ENCODE results near the gene EIF3A.

Gene EIF3A

DNA sequence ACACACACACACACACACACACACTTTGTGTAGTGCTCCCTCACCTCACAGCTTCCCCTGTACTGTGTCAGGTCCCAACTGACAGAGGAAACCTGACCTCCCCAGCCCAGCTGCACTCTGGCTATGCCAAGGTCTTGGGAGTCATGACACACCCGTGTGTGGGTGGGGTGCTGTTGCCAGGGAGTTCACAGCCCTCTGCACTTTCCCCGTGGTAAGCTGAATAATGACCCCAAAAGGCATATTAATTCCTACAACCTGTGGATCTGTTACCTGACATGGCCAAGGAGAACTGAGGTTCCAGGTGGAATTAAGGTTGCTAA, 60.0 kb downstream of the EIF3A start:
- CTCF ChIA-PET, result interaction anchor here (0.6 to 0.7 kb wide), 3 partner anchors 13 to 491 kb away, joined by 3 to 4 read pairs (median 3); no protein-coding TSS in a partner anchor
- POLR2A ChIA-PET, result no interaction called here
- no peak for DNase-seq (ENCODE audit: extremely low spot score)
- TF ChIP-seq CTBP1 (IDR thresholded peaks at IDR 0.05; ENCODE audit: borderline replicate concordance) (no peak), ARNT (IDR thresholded peaks at IDR 0.05) (no peak), ELF4 (IDR thresholded peaks at IDR 0.05) (0 out of 2 replicates have a peak, but pooled peaks have one; percentile 7), HDGF (IDR thresholded peaks at IDR 0.05; ENCODE audit: borderline replicate concordance) (no peak), FOXM1 (IDR thresholded peaks at IDR 0.05; ENCODE audit: borderline replicate concordance) (no peak), L3MBTL2 (conservative IDR thresholded peaks at IDR 0.05) (no peak), FOXA1 (IDR thresholded peaks at IDR 0.05) (no peak), NFRKB (IDR thresholded peaks at IDR 0.05) (no peak)

DNA sequence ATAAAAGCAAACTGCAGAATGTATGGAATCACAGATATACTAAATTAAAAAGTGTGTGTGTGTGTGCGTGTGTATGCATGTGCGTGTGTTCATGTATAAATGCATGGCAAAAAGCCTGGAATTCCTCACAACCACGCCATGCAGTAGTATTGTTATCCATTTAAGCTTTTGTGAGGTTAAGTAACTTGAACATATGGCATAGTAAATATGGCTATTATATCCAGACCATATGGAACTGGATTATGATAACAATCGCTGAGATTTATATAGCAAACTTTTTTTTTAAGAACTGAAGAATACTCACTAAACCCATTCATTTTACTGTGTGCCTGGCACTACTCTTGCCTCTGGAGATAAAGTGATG, 73.4 kb downstream of the EIF3A start:
- DNase-seq (ENCODE audit: extremely low spot score), result no peak
- ChIA-PET CTCF (no interaction called here), POLR2A (no interaction called here)
- no peak for TF ChIP-seq FOXK2 (IDR thresholded peaks at IDR 0.05)
- no peak for TF ChIP-seq ZNF384 (IDR thresholded peaks at IDR 0.05)
- TF ChIP-seq, protein P1, sequence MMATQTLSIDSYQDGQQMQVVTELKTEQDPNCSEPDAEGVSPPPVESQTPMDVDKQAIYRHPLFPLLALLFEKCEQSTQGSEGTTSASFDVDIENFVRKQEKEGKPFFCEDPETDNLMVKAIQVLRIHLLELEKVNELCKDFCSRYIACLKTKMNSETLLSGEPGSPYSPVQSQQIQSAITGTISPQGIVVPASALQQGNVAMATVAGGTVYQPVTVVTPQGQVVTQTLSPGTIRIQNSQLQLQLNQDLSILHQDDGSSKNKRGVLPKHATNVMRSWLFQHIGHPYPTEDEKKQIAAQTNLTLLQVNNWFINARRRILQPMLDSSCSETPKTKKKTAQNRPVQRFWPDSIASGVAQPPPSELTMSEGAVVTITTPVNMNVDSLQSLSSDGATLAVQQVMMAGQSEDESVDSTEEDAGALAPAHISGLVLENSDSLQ (IDR thresholded peaks at IDR 0.05), result no peak
- no peak for TF ChIP-seq L3MBTL2 (conservative IDR thresholded peaks at IDR 0.05)
- TF ChIP-seq ARNT (IDR thresholded peaks at IDR 0.05), result no peak
- no peak for TF ChIP-seq SP1 (IDR thresholded peaks at IDR 0.05)

DNA sequence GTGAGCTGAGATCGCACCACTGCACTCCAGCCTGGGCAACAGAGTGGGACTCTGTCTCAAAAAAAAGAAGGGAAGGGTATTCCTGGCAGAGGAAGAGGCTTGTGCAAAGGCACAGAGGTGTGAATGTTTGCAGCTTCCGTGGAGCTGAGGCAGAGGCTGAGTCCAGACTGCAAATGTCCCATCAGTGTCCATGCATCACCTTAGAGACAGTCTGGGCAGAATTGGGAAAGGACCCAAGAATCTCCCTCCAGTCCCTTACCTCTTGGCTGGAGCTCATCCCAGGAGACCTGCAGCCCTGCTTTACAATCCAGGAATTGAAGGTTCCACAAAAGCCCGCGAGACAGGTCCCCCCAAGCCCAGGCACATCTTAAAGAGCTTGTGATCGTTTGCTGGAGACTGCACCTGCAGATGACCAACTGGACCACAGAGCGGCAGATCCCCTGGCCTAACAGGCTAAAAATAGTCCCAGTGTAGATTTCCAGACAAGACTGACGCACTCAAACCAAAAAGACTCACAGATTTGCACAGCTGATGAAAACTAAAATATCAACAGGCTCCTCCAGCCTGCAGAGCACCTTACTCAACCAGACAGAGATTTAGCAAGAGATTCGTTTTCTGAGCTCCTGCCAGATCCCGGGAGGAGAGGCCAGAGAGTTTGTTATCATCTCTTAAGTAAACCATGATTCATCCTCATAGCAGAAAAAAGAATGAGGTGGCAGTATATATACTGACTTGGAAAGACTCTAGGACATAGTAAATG, 74.0 kb downstream of the EIF3A start:
- POLR2A ChIA-PET, result no interaction called here
- TF ChIP-seq SP1 (IDR thresholded peaks at IDR 0.05) (no peak), ZNF384 (IDR thresholded peaks at IDR 0.05) (no peak), L3MBTL2 (conservative IDR thresholded peaks at IDR 0.05) (no peak), BHLHE40 (IDR thresholded peaks at IDR 0.05; ENCODE audit: borderline replicate concordance) (no peak), TARDBP (IDR thresholded peaks at IDR 0.05) (no peak), CTBP1 (IDR thresholded peaks at IDR 0.05; ENCODE audit: borderline replicate concordance) (no peak), LEF1 (IDR thresholded peaks at IDR 0.05; ENCODE audit: borderline replicate concordance) (no peak), FOXK2 (IDR thresholded peaks at IDR 0.05) (no peak), FOXM1 (IDR thresholded peaks at IDR 0.05; ENCODE audit: borderline replicate concordance) (no peak), HDGF (IDR thresholded peaks at IDR 0.05; ENCODE audit: borderline replicate concordance) (no peak), ELF4 (IDR thresholded peaks at IDR 0.05) (no peak)
- TF ChIP-seq, protein P1 (IDR thresholded peaks at IDR 0.05), result no peak
- CTCF ChIA-PET, result no interaction called here
- no peak for DNase-seq (ENCODE audit: extremely low spot score)

DNA sequence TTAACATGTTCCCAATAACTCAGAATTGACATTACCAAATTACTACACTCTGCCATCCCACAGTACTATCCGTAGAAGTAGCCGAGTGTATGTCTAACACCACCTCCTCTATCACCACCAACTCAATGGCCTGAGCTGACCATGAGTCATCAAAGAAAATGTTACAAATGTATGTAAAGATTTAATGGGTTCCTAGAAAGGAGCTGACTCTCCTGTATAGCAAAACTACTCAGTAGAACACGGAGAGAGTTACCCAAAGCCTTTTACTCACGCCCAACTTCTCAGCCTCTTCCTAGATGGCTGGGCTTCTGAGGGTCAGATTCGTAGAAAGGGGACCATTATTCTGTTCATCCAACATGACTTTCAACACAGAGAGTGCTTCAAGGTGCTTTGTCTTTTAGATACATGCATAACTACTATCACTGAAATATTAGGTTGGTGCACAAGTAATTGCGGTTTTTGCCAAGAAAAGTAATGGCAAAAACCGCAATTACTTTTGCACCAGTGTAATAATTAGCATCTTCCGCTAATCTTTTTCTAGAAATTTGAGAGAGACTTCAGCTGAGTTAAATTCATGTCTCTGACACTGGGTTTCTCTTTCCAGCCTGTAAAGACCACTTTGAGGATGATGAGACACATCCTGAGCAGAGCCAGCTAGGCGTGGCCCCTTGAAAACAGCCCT, 75.1 kb downstream of the EIF3A start:
- TF ChIP-seq FOXA1 (IDR thresholded peaks at IDR 0.05), result no peak
- TF ChIP-seq BHLHE40 (IDR thresholded peaks at IDR 0.05; ENCODE audit: borderline replicate concordance), result no peak
- TF ChIP-seq, protein P1 (IDR thresholded peaks at IDR 0.05), result no peak
- TF ChIP-seq ELF4 (IDR thresholded peaks at IDR 0.05), result no peak
- no peak for TF ChIP-seq CTBP1 (IDR thresholded peaks at IDR 0.05; ENCODE audit: borderline replicate concordance)
- TF ChIP-seq TARDBP (IDR thresholded peaks at IDR 0.05), result no peak
- TF ChIP-seq HDGF (IDR thresholded peaks at IDR 0.05; ENCODE audit: borderline replicate concordance), result no peak
- no peak for TF ChIP-seq FOXK2 (IDR thresholded peaks at IDR 0.05)
- TF ChIP-seq NFRKB (IDR thresholded peaks at IDR 0.05), result no peak
- TF ChIP-seq FOXM1 (IDR thresholded peaks at IDR 0.05; ENCODE audit: borderline replicate concordance), result no peak
- TF ChIP-seq ARNT (IDR thresholded peaks at IDR 0.05), result no peak
- no peak for TF ChIP-seq SP1 (IDR thresholded peaks at IDR 0.05)
- no peak for TF ChIP-seq L3MBTL2 (conservative IDR thresholded peaks at IDR 0.05)
- TF ChIP-seq ZNF384 (IDR thresholded peaks at IDR 0.05), result no peak
- TF ChIP-seq SUZ12 (IDR thresholded peaks at IDR 0.05), result no peak
- TF ChIP-seq LEF1 (IDR thresholded peaks at IDR 0.05; ENCODE audit: borderline replicate concordance), result no peak
- ChIA-PET CTCF (no interaction called here), POLR2A (interaction anchor here (0.8 kb wide), 1 partner anchor 251 kb away, joined by 3 read pairs; no protein-coding TSS in a partner anchor)
- DNase-seq (ENCODE audit: extremely low spot score), result no peak

DNA sequence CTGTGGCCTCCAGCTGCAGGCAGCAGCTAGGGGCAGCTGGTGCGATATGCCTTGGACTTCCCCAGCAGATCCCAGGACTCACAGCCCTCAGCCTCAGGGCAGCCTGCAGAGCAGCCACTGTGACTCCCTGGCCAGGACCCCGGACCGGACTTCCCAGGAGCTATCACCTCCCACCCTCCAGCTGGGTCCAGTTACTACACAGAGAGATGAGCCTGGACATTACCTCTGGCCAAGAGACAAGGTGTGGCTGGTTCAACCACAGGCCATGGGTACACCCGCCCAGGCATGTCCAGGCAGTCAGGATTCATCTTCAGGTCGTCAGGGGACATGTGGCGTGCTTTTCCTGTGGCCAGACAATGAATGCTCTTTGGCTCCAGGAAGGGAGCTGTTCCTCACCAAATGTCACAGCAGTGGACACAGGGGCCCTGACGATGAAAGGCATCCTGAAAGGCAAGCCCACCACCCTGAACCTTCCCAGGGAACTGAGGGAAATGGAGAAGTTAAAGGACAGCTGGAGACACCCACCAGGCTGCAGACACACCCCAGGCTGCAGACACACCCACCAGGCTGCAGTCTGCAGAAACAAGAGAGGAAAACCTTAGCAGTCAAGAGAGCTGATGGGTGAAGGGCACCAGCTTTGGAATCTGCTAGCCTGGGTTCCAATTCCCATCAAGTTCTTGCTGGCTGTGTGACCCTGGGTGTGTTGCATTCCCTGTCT, 76.9 kb downstream of the EIF3A start:
- ChIA-PET POLR2A (no interaction called here), CTCF (no interaction called here)
- no peak for DNase-seq (ENCODE audit: extremely low spot score)
- no peak for TF ChIP-seq FOXK2 (IDR thresholded peaks at IDR 0.05)
- TF ChIP-seq FOXM1 (IDR thresholded peaks at IDR 0.05; ENCODE audit: borderline replicate concordance), result no peak
- no peak for TF ChIP-seq BHLHE40 (IDR thresholded peaks at IDR 0.05; ENCODE audit: borderline replicate concordance)
- TF ChIP-seq, protein P1 (IDR thresholded peaks at IDR 0.05), result no peak
- TF ChIP-seq CTBP1 (IDR thresholded peaks at IDR 0.05; ENCODE audit: borderline replicate concordance), result no peak
- no peak for TF ChIP-seq SP1 (IDR thresholded peaks at IDR 0.05)
- TF ChIP-seq ARNT (IDR thresholded peaks at IDR 0.05), result no peak
- TF ChIP-seq L3MBTL2 (conservative IDR thresholded peaks at IDR 0.05), result no peak
- TF ChIP-seq ELF4 (IDR thresholded peaks at IDR 0.05), result no peak
- TF ChIP-seq NFRKB (IDR thresholded peaks at IDR 0.05), result no peak
- no peak for TF ChIP-seq SUZ12 (IDR thresholded peaks at IDR 0.05)
- no peak for TF ChIP-seq ZNF384 (IDR thresholded peaks at IDR 0.05)
- TF ChIP-seq LEF1 (IDR thresholded peaks at IDR 0.05; ENCODE audit: borderline replicate concordance), result no peak
- no peak for TF ChIP-seq FOXA1 (IDR thresholded peaks at IDR 0.05)
- TF ChIP-seq TARDBP (IDR thresholded peaks at IDR 0.05), result no peak
- no peak for TF ChIP-seq HDGF (IDR thresholded peaks at IDR 0.05; ENCODE audit: borderline replicate concordance)
